Measurements from ENCODE around the gene PPP3R1. TPM values are rescaled to one million over a fixed set of nuclear protein-coding genes. Genes with fewer than 3 reads are reported as not detected.
A peak's percentile ranks its signal among the peaks of the same experiment; 100 is the strongest.

The PPP3R1 gene
- polyA plus RNA-seq, 1 donor (not counting 4 experiments of a cell fraction or from before 2014, with no cell fraction given): 21.6 TPM

DNA sequence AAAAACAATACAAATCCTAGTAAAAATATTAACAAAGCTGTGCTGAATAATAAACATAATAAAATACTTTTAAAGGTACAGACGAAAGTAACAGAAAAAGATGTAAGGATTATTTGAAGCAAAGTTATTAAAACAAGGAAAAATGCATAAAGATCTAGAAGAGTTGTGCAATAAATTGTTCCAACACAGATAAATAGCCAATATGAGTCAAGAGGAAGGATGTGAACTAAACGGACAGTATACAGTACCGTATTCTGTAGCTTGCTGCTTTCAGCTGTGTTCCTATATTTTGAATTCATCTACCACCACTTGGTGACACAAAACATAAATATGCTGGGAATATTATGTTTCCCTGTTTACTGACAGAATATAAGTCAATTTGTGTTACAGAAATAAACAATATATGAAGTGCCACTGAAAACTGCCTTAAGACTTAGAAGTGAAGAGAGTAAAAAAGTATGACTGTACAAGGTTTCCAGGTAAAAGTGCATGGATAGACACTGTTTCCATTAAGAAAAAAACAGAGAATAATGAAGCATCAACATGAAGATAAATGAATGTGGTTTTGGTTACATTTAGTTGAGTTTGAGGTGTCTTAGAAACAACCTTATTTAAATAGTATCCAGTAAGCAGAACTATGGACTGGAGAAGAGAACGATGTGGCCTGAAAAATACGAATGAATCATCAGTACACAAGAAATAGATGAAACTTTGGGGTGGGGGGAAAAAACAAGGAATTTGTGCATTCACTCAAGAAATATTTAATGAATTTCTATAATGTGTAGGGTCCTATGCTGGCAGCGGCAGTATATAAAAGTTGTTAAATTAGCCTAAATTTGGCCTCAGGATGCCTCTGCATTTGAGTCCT, 13.1 kb downstream of the PPP3R1 start:
- Histone ChIP-seq H2AFZ (ENCODE audit: control insufficient read depth, low read length) (no peak overlapping the region), H4K20me1 (ENCODE audit: control insufficient read depth, extremely low read depth, insufficient read depth, low read length) (peaks cover 24% of the 10 kb centered on the region), H3K79me2 (ENCODE audit: control insufficient read depth, insufficient read depth, low read length) (peaks cover 100% of the 10 kb centered on the region), H3K27ac (ENCODE audit: control insufficient read depth, insufficient read depth, low read length) (no peak overlapping the region), H3K27me3 (ENCODE audit: control insufficient read depth, extremely low read depth, insufficient read depth, low read length) (no peaks in the 10 kb centered on the region), H3K4me1 (ENCODE audit: control insufficient read depth, extremely low read depth, insufficient read depth, low read length) (peaks cover 52% of the 10 kb centered on the region), H3K4me3 (ENCODE audit: control insufficient read depth in 2 of 3, extremely low read depth in 1 of 3, insufficient read depth in 2 of 3, low read depth in 1 of 3, low read length in 3 of 3) (no peak overlapping the region), H3K9me1 (ENCODE audit: control insufficient read depth, extremely low read depth, insufficient read depth, low read length) (peaks cover 5% of the 10 kb centered on the region), H3K9me3 (ENCODE audit: control insufficient read depth, low read depth, low read length) (no peaks in the 10 kb centered on the region), H3K9ac (ENCODE audit: control insufficient read depth, extremely low read depth, insufficient read depth, low read length) (no peak overlapping the region), H3K36me3 (ENCODE audit: control insufficient read depth in 2 of 2, extremely low read depth in 1 of 2, insufficient read depth in 2 of 2, low read length in 2 of 2) (peaks cover 0 to 3% of the 10 kb centered on the region in 2 experiments), H3K4me2 (ENCODE audit: control insufficient read depth, extremely low read depth, insufficient read depth, low read depth, low read length) (no peak overlapping the region)
- no peak for TF ChIP-seq EZH2 (IDR thresholded peaks at IDR 0.05; ENCODE audit: low read length)
- TF ChIP-seq, protein P1, sequence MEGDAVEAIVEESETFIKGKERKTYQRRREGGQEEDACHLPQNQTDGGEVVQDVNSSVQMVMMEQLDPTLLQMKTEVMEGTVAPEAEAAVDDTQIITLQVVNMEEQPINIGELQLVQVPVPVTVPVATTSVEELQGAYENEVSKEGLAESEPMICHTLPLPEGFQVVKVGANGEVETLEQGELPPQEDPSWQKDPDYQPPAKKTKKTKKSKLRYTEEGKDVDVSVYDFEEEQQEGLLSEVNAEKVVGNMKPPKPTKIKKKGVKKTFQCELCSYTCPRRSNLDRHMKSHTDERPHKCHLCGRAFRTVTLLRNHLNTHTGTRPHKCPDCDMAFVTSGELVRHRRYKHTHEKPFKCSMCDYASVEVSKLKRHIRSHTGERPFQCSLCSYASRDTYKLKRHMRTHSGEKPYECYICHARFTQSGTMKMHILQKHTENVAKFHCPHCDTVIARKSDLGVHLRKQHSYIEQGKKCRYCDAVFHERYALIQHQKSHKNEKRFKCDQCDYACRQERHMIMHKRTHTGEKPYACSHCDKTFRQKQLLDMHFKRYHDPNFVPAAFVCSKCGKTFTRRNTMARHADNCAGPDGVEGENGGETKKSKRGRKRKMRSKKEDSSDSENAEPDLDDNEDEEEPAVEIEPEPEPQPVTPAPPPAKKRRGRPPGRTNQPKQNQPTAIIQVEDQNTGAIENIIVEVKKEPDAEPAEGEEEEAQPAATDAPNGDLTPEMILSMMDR (optimal IDR thresholded peaks at IDR 0.05 in 1 of 3, IDR thresholded peaks at IDR 0.05 in 1 of 3, conservative IDR thresholded peaks at IDR 0.05 in 1 of 3; ENCODE audit: extremely low read depth in 1 of 3, insufficient read depth in 2 of 3, low read length in 3 of 3): no peak
- dilution Hi-C loops (cut with MboI; ENCODE audit: extremely low pct_ligation_motif_present, low sequenced_read_pairs): no loop called here
- FAIRE-seq (no peak), DNase-seq (ENCODE audit: low read depth, low spot score) (no peak)

DNA sequence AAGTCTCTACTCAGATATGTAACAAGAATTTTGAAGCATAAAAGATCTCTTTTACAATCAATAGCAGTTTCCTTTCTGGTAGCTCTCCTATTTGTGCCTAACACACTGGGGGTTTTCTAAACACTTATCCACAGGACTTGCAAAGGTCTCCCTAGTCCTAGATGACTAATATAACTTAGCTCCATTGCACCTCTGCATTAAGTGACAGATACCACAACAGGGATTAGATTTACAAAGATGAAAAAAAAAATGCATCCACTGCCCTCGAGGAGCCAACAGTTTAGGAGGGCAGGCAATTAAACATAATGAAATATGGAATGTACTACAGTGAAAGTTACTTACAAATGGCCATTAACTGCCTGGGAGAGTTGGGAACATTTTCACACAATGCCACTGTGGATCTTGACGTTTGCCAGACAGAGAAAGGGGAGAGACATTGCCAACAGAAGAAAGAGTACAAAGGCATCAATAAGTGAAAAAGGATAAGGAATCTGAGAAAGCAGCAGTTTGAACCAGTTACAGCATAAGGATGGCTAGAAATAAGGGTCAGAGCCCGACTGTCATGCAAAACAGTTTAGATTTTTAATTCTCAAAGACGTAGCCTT, 14.3 kb downstream of the PPP3R1 start:
- no peaks in the 10 kb centered on the region for H3K9me3 ChIP-seq (ENCODE audit: control insufficient read depth, low read depth, low read length)
- peaks cover 0 to 3% of the 10 kb centered on the region in 2 experiments for H3K36me3 ChIP-seq (ENCODE audit: control insufficient read depth in 2 of 2, extremely low read depth in 1 of 2, insufficient read depth in 2 of 2, low read length in 2 of 2)
- peaks cover 5% of the 10 kb centered on the region for H3K9me1 ChIP-seq (ENCODE audit: control insufficient read depth, extremely low read depth, insufficient read depth, low read length)
- H3K79me2 ChIP-seq (ENCODE audit: control insufficient read depth, insufficient read depth, low read length): peaks cover 100% of the 10 kb centered on the region
- H3K27ac ChIP-seq (ENCODE audit: control insufficient read depth, insufficient read depth, low read length): peak overlapping the region; percentile 18
- TF ChIP-seq, protein P1 (optimal IDR thresholded peaks at IDR 0.05 in 1 of 3, IDR thresholded peaks at IDR 0.05 in 1 of 3, conservative IDR thresholded peaks at IDR 0.05 in 1 of 3; ENCODE audit: extremely low read depth in 1 of 3, insufficient read depth in 2 of 3, low read length in 3 of 3): no peak
- no peak for TF ChIP-seq EZH2 (IDR thresholded peaks at IDR 0.05; ENCODE audit: low read length)
- H4K20me1 ChIP-seq (ENCODE audit: control insufficient read depth, extremely low read depth, insufficient read depth, low read length): peaks cover 24% of the 10 kb centered on the region
- H3K27me3 ChIP-seq (ENCODE audit: control insufficient read depth, extremely low read depth, insufficient read depth, low read length): no peaks in the 10 kb centered on the region
- H2AFZ ChIP-seq (ENCODE audit: control insufficient read depth, low read length): no peak overlapping the region
- peaks cover 52% of the 10 kb centered on the region for H3K4me1 ChIP-seq (ENCODE audit: control insufficient read depth, extremely low read depth, insufficient read depth, low read length)
- H3K9ac ChIP-seq (ENCODE audit: control insufficient read depth, extremely low read depth, insufficient read depth, low read length): no peak overlapping the region
- dilution Hi-C loops (cut with MboI; ENCODE audit: extremely low pct_ligation_motif_present, low sequenced_read_pairs): no loop called here
- H3K4me2 ChIP-seq (ENCODE audit: control insufficient read depth, extremely low read depth, insufficient read depth, low read depth, low read length): peak overlapping the region; percentile 60
- FAIRE-seq: no peak
- DNase-seq (ENCODE audit: low read depth, low spot score): no peak
- H3K4me3 ChIP-seq (ENCODE audit: control insufficient read depth in 2 of 3, extremely low read depth in 1 of 3, insufficient read depth in 2 of 3, low read depth in 1 of 3, low read length in 3 of 3): no peak overlapping the region

Measured in keratinocyte (primary cell).